SU-DHL-6 (cell line): ENCODE results near the gene CTNNA2.

Experiments
- H2AFZ ChIP-seq: fragments of 200-600 bp; sonication (generic); 2 replicates; pipeline ENCODE4 v1.6.1; 2014; ENCODE audit warnings: low read depth, mild to moderate bottlenecking, moderate library complexity, mixed read lengths, antibody characterized with exemption, low read length; ENCODE audit not compliant: severe bottlenecking
- H3F3A ChIP-seq: fragments of 200-600 bp; shearing (Covaris generic); 2 replicates; pipeline ENCODE4 v1.6.0; 2016; ENCODE audit warnings: antibody characterized with exemption, mild to moderate bottlenecking; ENCODE audit not compliant: insufficient read depth
- H3K27ac ChIP-seq: fragments of 200-600 bp; sonication (generic); 2 replicates; pipeline ENCODE4 v1.5.1; 2016; ENCODE audit warnings: low read depth, mild to moderate bottlenecking, low read length, moderate library complexity, mixed read lengths
- H3K27me3 ChIP-seq: fragments of 200-600 bp; sonication (generic), shearing (Covaris generic); 2 replicates; pipeline ENCODE4 v1.6.0; 2014; ENCODE audit warnings: mild to moderate bottlenecking, low read length
- H3K36me3 ChIP-seq: fragments of 200-600 bp; sonication (generic); 2 replicates; pipeline ENCODE4 v1.6.1; 2014; ENCODE audit warnings: mild to moderate bottlenecking, low read length, mixed read lengths
- H3K4me2 ChIP-seq: fragments of 300-600, 200-600 bp; shearing (Covaris generic), sonication (generic); 2 replicates; pipeline ENCODE4 v1.6.0; 2014; ENCODE audit warnings: low read length, low read depth, mild to moderate bottlenecking; ENCODE audit not compliant: poor library complexity, severe bottlenecking
- H3K4me3 ChIP-seq: fragments of 200-600 bp; sonication (generic); 2 replicates; pipeline ENCODE4 v1.5.1; 2014; ENCODE audit warnings: antibody characterized with exemption, low read length, mild to moderate bottlenecking, mixed read lengths; ENCODE audit not compliant: insufficient read depth, poor library complexity, severe bottlenecking
- H3K79me2 ChIP-seq: fragments of 200-600 bp; sonication (generic); 2 replicates; pipeline ENCODE4 v1.6.1; 2014; ENCODE audit warnings: mild to moderate bottlenecking, low read length, moderate library complexity; ENCODE audit not compliant: insufficient read depth
- H3K9ac ChIP-seq: fragments of 200-600 bp; sonication (generic); 2 replicates; pipeline ENCODE4 v1.7.0; 2014; ENCODE audit warnings: mild to moderate bottlenecking, low read length
- H3K9me2 ChIP-seq: fragments of 200-600 bp; sonication (generic); replicated peaks from 2 replicates; pipeline ENCODE4 v1.6.1; 2014; ENCODE audit warnings: low read length; ENCODE audit not compliant: insufficient read depth
- H3K9me3 ChIP-seq: fragments of 200-600 bp; sonication (generic); 2 replicates; pipeline ENCODE4 v1.6.1; 2014; ENCODE audit warnings: low read length, mixed read lengths; ENCODE audit not compliant: insufficient read depth
- H4K20me1 ChIP-seq: fragments of 200-600 bp; sonication (generic); 2 replicates; pipeline ENCODE4 v1.6.1; 2014; ENCODE audit warnings: low read depth, mild to moderate bottlenecking, antibody characterized with exemption, low read length, moderate library complexity, mixed read lengths
- EZH2phosphoT487 ChIP-seq: fragments of 200-600 bp; sonication (generic), shearing (Covaris generic); conservative IDR thresholded peaks from 2 replicates; pipeline ENCODE4 v1.6.1; 2018; ENCODE audit warnings: mild to moderate bottlenecking, antibody characterized with exemption, low read length, moderate library complexity, mixed read lengths
- TF ChIP-seq, protein P1 (sequence below): fragments of 200-600 bp; sonication (generic); IDR thresholded peaks from one replicate; pipeline ENCODE4 v1.5.1; 2017; ENCODE audit warnings: antibody characterized with exemption, mild to moderate bottlenecking, low read length, moderate library complexity; ENCODE audit not compliant: insufficient read depth, poor library complexity, severe bottlenecking

Gene CTNNA2

DNA sequence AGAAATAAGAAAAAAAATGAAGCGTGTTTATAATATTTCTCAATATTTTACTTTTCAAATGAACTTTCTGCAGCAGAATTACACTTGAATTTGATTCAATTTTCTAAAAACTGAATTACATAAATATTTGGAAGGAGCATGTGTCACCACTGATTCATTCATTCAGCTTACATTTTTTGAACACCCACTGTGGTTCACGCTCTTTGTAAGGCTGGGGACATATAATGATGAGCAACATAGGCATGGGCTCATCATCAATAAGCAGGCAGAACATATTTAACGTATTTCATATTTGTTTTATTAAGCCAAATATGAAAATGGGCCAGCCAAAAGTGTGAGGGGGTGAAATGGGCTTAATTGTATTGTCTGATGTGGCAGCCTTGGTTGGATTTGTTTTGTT lies 209.1 kb downstream of the CTNNA2 start:
- no peak overlapping the region for H2AFZ ChIP-seq
- no peaks in the 10 kb centered on the region; the same call in none of the 2 replicates for H3K9me2 ChIP-seq
- no peaks in the 10 kb centered on the region for H3K9me3 ChIP-seq
- no peak overlapping the region for H3K4me3 ChIP-seq
- no peaks in the 10 kb centered on the region for H4K20me1 ChIP-seq
- no peak overlapping the region for H3K4me2 ChIP-seq
- no peak overlapping the region for H3K27ac ChIP-seq
- no peaks in the 10 kb centered on the region for H3F3A ChIP-seq
- H3K27me3 ChIP-seq = no peaks in the 10 kb centered on the region
- no peaks in the 10 kb centered on the region for H3K36me3 ChIP-seq
- no peaks in the 10 kb centered on the region for H3K79me2 ChIP-seq
- no peak for TF ChIP-seq EZH2phosphoT487
- TF ChIP-seq, protein P1, sequence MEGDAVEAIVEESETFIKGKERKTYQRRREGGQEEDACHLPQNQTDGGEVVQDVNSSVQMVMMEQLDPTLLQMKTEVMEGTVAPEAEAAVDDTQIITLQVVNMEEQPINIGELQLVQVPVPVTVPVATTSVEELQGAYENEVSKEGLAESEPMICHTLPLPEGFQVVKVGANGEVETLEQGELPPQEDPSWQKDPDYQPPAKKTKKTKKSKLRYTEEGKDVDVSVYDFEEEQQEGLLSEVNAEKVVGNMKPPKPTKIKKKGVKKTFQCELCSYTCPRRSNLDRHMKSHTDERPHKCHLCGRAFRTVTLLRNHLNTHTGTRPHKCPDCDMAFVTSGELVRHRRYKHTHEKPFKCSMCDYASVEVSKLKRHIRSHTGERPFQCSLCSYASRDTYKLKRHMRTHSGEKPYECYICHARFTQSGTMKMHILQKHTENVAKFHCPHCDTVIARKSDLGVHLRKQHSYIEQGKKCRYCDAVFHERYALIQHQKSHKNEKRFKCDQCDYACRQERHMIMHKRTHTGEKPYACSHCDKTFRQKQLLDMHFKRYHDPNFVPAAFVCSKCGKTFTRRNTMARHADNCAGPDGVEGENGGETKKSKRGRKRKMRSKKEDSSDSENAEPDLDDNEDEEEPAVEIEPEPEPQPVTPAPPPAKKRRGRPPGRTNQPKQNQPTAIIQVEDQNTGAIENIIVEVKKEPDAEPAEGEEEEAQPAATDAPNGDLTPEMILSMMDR = no peak
- no peak overlapping the region for H3K9ac ChIP-seq

DNA sequence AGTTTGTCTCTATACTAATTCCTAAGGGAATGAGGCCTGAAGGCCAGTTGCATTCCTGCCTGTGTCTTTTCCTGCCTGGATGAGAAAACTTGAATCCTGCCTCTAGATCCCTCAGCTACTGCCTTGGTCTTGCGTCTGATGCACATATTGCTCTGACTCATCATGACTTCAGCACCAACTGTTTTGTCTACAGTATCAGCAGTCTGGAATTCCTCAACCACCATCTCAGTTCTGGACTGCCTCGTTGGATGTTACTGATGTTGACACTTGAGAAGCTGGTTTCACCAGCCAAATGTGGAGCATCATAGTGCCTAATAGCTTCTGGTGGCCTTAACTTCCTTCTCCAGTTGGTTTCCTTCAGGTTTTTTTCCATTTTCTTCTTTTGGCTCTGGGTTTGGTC lies 211.0 kb downstream of the CTNNA2 start:
- Histone ChIP-seq H3K4me3 (no peak overlapping the region), H3K27me3 (no peaks in the 10 kb centered on the region), H3K4me2 (no peak overlapping the region), H4K20me1 (no peaks in the 10 kb centered on the region), H3K79me2 (no peaks in the 10 kb centered on the region), H3K9me3 (no peaks in the 10 kb centered on the region), H3F3A (no peaks in the 10 kb centered on the region), H3K9ac (no peak overlapping the region), H2AFZ (no peak overlapping the region), H3K9me2 (no peaks in the 10 kb centered on the region; the same call in none of the 2 replicates), H3K27ac (no peak overlapping the region), H3K36me3 (no peaks in the 10 kb centered on the region)
- no peak for TF ChIP-seq EZH2phosphoT487

DNA sequence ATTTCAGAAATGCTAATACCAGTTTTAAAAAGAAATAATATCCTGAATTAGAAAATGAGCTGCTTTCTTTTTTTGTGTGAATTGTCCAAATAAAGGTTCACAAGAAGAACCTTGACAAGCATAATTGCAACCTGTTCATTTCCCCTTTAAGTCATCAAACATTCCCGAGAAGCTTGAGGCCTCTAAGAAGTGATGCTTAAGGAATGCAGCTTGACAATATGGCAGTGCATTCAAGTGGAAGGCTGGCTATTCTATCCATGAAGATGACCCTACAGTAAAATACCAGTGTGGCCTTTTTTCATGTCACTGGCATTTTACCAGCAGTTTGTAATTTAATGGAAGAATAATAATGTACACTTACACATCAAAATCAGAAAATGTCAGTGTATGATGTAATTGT lies 216.7 kb downstream of the CTNNA2 start:
- Histone ChIP-seq H3K79me2 (no peaks in the 10 kb centered on the region), H3K9me3 (no peaks in the 10 kb centered on the region), H3K9ac (no peak overlapping the region), H2AFZ (no peak overlapping the region), H4K20me1 (no peaks in the 10 kb centered on the region), H3K9me2 (no peaks in the 10 kb centered on the region; the same call in 1 of the 2 replicates), H3K4me3 (no peak overlapping the region), H3K4me2 (no peak overlapping the region), H3F3A (no peaks in the 10 kb centered on the region), H3K36me3 (no peaks in the 10 kb centered on the region), H3K27me3 (no peaks in the 10 kb centered on the region), H3K27ac (no peak overlapping the region)
- TF ChIP-seq EZH2phosphoT487 = no peak
- TF ChIP-seq, protein P1 = no peak

- TF ChIP-seq EZH2phosphoT487 = no peak
- TF ChIP-seq, protein P1 = no peak
- Histone ChIP-seq H3K27me3 (no peaks in the 10 kb centered on the region), H3K9ac (no peak overlapping the region), H2AFZ (no peak overlapping the region), H4K20me1 (no peaks in the 10 kb centered on the region), H3K9me3 (no peaks in the 10 kb centered on the region), H3F3A (no peaks in the 10 kb centered on the region), H3K79me2 (no peaks in the 10 kb centered on the region), H3K4me2 (no peak overlapping the region), H3K27ac (no peak overlapping the region), H3K9me2 (no peaks in the 10 kb centered on the region), H3K36me3 (no peaks in the 10 kb centered on the region), H3K4me3 (no peak overlapping the region)
These were observed 221.7 kb downstream of the CTNNA2 start for GRCh38 chr2:79734518-79734917.
